Mammary epithelial cell (primary cell): ENCODE results near the gene THSD7A.

Source experiments
- CTCF ChIP-seq, 2 donors: IDR thresholded peaks in 1 of 2; conservative IDR thresholded peaks in 1 of 2; 2 replicates each; pipeline ENCODE4 v1.5.1; 2011 to 2012; ENCODE audit warnings: inconsistent platforms in 2 of 2, low read length in 2 of 2, mild to moderate bottlenecking in 2 of 2, control low read depth in 1 of 2, low read depth in 1 of 2; ENCODE audit not compliant: insufficient read depth in 1 of 2; ENCODE audit errors: extremely low read depth in 1 of 2
- EZH2 ChIP-seq: IDR thresholded peaks from 2 replicates; pipeline ENCODE4 v1.6.1; 2012; ENCODE audit warnings: low read length, inconsistent platforms, borderline replicate concordance

GRCh38 chr7:11538751-11539299, 293.2 kb downstream of the THSD7A start:
- no peak for TF ChIP-seq CTCF (conservative IDR thresholded peaks at IDR 0.05 in 1 of 2, IDR thresholded peaks at IDR 0.05 in 1 of 2; ENCODE audit: extremely low read depth in 1 of 2, insufficient read depth in 1 of 2, low read depth in 1 of 2, low read length in 2 of 2)
- no peak for TF ChIP-seq EZH2
